Measurements from ENCODE around the gene TACSTD2.
"Not testable (repeated sequence)": the region's sequence is repeated elsewhere in the genome, so short reads cannot be mapped to it uniquely, and the experiment has no call there.

The TACSTD2 gene

GRCh38 chr1:58586271-58586670, 9.2 kb upstream of the TACSTD2 start:
- no peak for DNase-seq

- DNase-seq: no peak
These were observed 8.6 kb upstream of the TACSTD2 start for GRCh38 chr1:58585581-58586151.

- DNase-seq: no peak
These were observed 8.1 kb upstream of the TACSTD2 start for GRCh38 chr1:58585166-58585565.

GRCh38 chr1:58584082-58584895, 7.2 kb upstream of the TACSTD2 start:
- peak in 1 of 5 donors; percentile 2 for DNase-seq

GRCh38 chr1:58583496-58583895, 6.4 kb upstream of the TACSTD2 start:
- no peak for DNase-seq

DNA sequence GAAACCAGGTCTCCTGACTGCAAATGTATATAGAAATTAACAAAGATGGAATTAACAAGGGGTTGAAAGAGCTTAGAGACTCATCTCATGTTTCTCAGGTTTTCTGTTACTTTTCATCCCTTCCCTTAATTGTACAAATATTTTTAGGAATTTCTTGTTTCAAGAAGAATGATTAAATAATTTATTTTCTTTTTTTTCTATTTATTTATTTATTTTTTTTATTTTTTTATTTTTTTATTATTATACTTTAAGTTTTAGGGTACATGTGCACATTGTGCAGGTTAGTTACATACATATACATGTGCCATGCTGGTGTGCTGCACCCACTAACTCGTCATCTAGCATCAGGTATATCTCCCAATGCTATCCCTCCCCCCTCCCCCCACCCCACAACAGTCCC, 5.1 kb upstream of the TACSTD2 start:
- not testable (repeated sequence) for DNase-seq

GRCh38 chr1:58581641-58582040, 4.6 kb upstream of the TACSTD2 start:
- no peak for DNase-seq

DNA sequence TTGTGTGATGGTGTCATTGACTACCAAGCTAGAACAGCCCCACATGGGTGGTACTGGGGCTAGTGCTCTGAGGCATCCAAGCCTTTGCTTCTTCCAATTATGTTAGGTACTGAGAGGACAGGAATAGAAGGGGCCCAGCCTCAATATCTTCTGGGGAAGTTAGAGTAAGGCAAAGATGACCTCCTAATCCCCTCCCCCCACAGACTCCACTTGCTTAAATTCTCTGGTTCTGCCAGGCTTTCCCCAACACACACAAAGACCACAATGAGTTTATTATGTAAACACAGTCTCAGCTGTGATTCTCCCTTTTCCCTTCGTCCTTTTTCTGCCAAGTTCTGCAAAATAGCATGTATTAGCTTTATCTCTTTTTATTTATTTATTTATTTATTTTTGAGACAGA, 3.1 kb upstream of the TACSTD2 start:
- no peak for DNase-seq

GRCh38 chr1:58577654-58578030, 590 bp upstream of the TACSTD2 start:
- DNase-seq: no peak

DNA sequence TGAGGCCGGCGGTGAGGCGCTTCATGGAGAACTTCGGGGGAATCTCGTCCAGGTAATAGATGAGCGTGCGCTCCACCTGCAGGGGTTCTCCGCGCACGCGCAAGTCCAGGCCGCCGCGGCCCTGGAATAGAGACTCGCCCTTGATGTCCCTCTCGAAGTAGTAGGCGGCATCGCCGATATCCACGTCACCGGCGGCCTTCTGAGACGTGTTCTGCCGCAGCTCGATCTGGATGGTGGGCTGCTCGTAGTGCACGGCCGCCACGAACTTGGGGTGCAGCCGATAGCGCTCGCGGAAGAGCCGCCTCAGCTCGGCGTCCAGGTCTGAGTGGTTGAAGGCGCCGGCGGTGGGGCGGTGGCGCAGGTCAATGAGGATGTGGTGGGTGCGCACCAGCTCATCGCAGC, 726 bp downstream of the TACSTD2 start:
- no peak for DNase-seq

- DNase-seq: no peak
These were observed 1.3 kb downstream of the TACSTD2 start for GRCh38 chr1:58575551-58576324.

GRCh38 chr1:58574816-58575215, 2.2 kb downstream of the TACSTD2 start:
- DNase-seq: no peak

DNA sequence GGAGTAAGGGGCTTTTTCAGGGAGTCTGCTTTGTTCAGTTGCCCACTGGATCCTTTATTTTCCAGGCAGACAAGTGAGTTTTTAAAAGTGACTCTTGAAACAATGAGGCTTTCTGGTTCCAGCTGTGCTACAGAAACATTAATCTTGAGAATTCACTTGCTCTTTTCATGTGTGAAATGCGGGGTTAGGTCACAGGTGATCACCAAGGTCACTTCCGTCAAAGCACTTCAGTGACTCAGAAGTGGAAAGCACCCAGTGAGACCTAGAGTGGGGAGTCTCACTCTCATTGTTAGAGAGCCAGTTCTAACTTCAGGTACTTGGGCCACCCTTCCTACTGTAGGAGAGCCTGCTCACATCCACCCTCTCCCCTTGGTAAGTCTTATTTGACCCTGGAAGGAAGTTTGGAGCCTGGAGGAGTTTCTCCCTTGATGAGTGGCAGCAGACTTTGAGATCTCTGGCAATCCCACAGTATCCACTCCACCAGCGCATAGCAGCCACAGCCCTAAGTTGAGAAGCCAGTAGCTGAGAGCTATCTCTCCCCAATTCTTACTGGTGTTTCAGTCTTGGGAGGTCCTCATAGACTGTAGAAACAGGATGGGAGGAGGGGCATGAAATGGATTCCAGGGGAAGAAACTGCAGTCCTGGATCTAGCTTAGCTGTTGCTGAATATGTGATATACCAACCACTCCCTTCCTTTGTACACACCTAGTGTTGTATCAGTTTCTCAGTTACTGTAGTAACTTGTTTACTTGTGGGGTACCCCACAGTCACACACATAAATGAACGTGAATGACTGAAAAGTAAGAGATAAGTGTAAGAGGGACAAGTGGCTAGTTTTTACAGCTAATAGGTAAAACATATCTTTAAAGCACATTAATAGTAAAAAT, 3.1 kb downstream of the TACSTD2 start:
- DNase-seq: peak in 2 of 5 donors; percentile 20 to 73

GRCh38 chr1:58573138-58573537, 3.9 kb downstream of the TACSTD2 start:
- no peak for DNase-seq

DNA sequence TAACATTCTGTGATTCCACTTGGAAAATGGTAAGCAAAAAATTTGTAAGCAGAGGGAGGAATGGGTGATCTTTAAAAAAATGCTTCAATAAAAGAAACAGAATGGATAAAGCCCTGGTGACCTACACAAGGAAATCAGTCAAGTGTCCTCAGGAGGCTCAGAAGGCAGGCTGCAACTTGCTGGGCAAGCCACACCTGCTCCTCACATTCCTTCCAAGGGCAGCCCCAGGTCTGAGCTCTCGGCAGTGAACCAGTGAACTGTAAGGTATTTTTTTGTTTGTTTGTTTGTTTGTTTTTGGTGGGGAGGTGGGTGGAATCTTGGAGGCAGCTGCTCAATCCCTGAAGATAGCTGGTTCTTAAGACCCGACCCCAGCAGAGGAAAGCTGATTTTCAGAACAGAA, 4.4 kb downstream of the TACSTD2 start:
- DNase-seq: no peak

- DNase-seq: no peak
These were observed 5.4 kb downstream of the TACSTD2 start for GRCh38 chr1:58571616-58572015.

DNA sequence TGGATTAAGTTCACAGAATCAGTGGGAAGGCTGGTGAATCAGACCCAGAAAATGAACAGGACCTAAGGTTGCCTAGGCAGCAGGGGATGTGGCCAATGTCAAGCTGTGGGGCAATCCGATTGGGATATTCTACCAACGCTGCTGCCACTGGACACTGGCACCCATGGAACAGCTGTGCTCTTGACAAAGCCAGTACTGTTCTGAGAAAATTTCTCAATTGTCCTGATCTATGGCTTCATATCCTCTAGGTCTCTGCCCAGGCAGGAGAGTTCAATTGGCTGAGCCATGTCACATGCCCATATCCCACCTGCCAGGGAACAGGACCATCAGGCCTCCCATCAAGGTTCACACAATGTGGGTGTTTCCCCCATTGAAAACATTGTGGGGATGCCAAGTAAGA, 6.2 kb downstream of the TACSTD2 start:
- no peak for DNase-seq

- no peak for DNase-seq
These were observed 7.0 kb downstream of the TACSTD2 start for GRCh38 chr1:58570094-58570493.

GRCh38 chr1:58568911-58569310, 8.1 kb downstream of the TACSTD2 start:
- no peak for DNase-seq

GRCh38 chr1:58568271-58568860, 8.7 kb downstream of the TACSTD2 start:
- DNase-seq: no peak

GRCh38 chr1:58566339-58566738, 10.7 kb downstream of the TACSTD2 start:
- no peak for DNase-seq

GRCh38 chr1:58563715-58564114, 13.3 kb downstream of the TACSTD2 start:
- not testable (repeated sequence) for DNase-seq
